Endothelial cell (in vitro differentiated cells): ENCODE measurements around the gene GATB. TPM values are rescaled to one million over a fixed set of nuclear protein-coding genes. Genes with fewer than 3 reads are reported as not detected.

Source experiments
- DNase-seq: peaks from one replicate; pipeline ENCODE4 v3.0.0; 2021; ENCODE audit warnings: low spot score
- H3K27ac Mint-ChIP-seq: one replicate; pipeline ENCODE4 v1.8.0; 2021; ENCODE audit warnings: mixed read lengths, inconsistent platforms; ENCODE audit not compliant: unreplicated experiment
- H3K27me3 Mint-ChIP-seq: one replicate; pipeline ENCODE4 v1.8.0; 2021; ENCODE audit warnings: mild to moderate bottlenecking, moderate library complexity, mixed read lengths, inconsistent platforms; ENCODE audit not compliant: unreplicated experiment
- H3K36me3 Mint-ChIP-seq: one replicate; pipeline ENCODE4 v1.8.0; 2021; ENCODE audit warnings: mild to moderate bottlenecking, low read depth, mixed read lengths, inconsistent platforms; ENCODE audit not compliant: unreplicated experiment
- H3K4me1 Mint-ChIP-seq: one replicate; pipeline ENCODE4 v1.8.0; 2021; ENCODE audit warnings: mild to moderate bottlenecking, mixed read lengths, inconsistent platforms; ENCODE audit not compliant: unreplicated experiment
- H3K4me3 Mint-ChIP-seq: one replicate; pipeline ENCODE4 v1.8.0; 2021; ENCODE audit warnings: mild to moderate bottlenecking, mixed read lengths, inconsistent platforms; ENCODE audit not compliant: unreplicated experiment
- H3K9me3 Mint-ChIP-seq: one replicate; pipeline ENCODE4 v1.8.0; 2021; ENCODE audit warnings: mixed read lengths, inconsistent platforms; ENCODE audit not compliant: unreplicated experiment
- CTCF ChIP-seq: fragments of 200-600 bp; sonication (generic); IDR thresholded peaks from one replicate; pipeline ENCODE4 v1.5.0; 2021; ENCODE audit warnings: antibody characterized with exemption; ENCODE audit not compliant: unreplicated experiment
- total RNA-seq: library from RNA; stranded (reverse); fragmentation: NEBNext Ultra II Directional; extraction: Animal tissue kit (Norgen Biotek cat#: 25700); gene quantifications from one replicate; pipeline ENCODE4 v1.2.1, GENCODE V29; 2021; ENCODE audit not compliant: unreplicated experiment

Gene GATB
- total RNA-seq, 1 donor from 2014 or later: 16.6 TPM

- Mint-ChIP-seq H3K27me3 (peaks cover 2% of the 10 kb centered on the region), H3K4me3 (no peak overlapping the region), H3K36me3 (no peaks in the 10 kb centered on the region), H3K9me3 (no peaks in the 10 kb centered on the region), H3K27ac (no peak overlapping the region), H3K4me1 (peaks cover 3% of the 10 kb centered on the region)
- DNase-seq: no peak
- no peak for TF ChIP-seq CTCF
Observed at GRCh38 chr4:151629097-151629783, 131.6 kb downstream of the GATB start.

GRCh38 chr4:151628001-151628608, 132.7 kb downstream of the GATB start:
- Mint-ChIP-seq H3K27me3 (peaks cover 2% of the 10 kb centered on the region), H3K4me1 (peaks cover 3% of the 10 kb centered on the region), H3K36me3 (no peaks in the 10 kb centered on the region), H3K27ac (no peak overlapping the region), H3K4me3 (no peak overlapping the region), H3K9me3 (no peaks in the 10 kb centered on the region)
- no peak for TF ChIP-seq CTCF
- DNase-seq: no peak

- TF ChIP-seq CTCF: no peak
- Mint-ChIP-seq H3K9me3 (no peaks in the 10 kb centered on the region), H3K4me1 (peaks cover 3% of the 10 kb centered on the region), H3K27ac (no peak overlapping the region), H3K4me3 (no peak overlapping the region), H3K36me3 (no peaks in the 10 kb centered on the region), H3K27me3 (peaks cover 2% of the 10 kb centered on the region)
- no peak for DNase-seq
Observed at GRCh38 chr4:151627491-151627890, 133.3 kb downstream of the GATB start.

GRCh38 chr4:151626751-151627150, 134.1 kb downstream of the GATB start:
- no peak for DNase-seq
- Mint-ChIP-seq H3K36me3 (no peaks in the 10 kb centered on the region), H3K4me3 (no peak overlapping the region), H3K27me3 (peaks cover 2% of the 10 kb centered on the region), H3K27ac (no peak overlapping the region), H3K9me3 (no peaks in the 10 kb centered on the region), H3K4me1 (peaks cover 3% of the 10 kb centered on the region)
- TF ChIP-seq CTCF: no peak

GRCh38 chr4:151626228-151626627, 134.6 kb downstream of the GATB start:
- TF ChIP-seq CTCF: no peak
- no peaks in the 10 kb centered on the region for H3K9me3 Mint-ChIP-seq

More at GRCh38 chr4:151626228-151626627, 134.6 kb downstream of the GATB start:
- peaks cover 3% of the 10 kb centered on the region for H3K4me1 Mint-ChIP-seq
- no peak overlapping the region for H3K4me3 Mint-ChIP-seq
- no peak overlapping the region for H3K27ac Mint-ChIP-seq
- peaks cover 2% of the 10 kb centered on the region for H3K27me3 Mint-ChIP-seq
- DNase-seq: no peak
- H3K36me3 Mint-ChIP-seq: no peaks in the 10 kb centered on the region
